Measurements from ENCODE around the gene ARFRP1. TPM values are rescaled to one million over a fixed set of nuclear protein-coding genes. Genes with fewer than 3 reads are reported as not detected.

The ARFRP1 gene
- total and polyA plus RNA-seq, 2 donors (not counting 1 experiment from before 2014, with no cell fraction given): 41.0 to 75.5 TPM

DNA sequence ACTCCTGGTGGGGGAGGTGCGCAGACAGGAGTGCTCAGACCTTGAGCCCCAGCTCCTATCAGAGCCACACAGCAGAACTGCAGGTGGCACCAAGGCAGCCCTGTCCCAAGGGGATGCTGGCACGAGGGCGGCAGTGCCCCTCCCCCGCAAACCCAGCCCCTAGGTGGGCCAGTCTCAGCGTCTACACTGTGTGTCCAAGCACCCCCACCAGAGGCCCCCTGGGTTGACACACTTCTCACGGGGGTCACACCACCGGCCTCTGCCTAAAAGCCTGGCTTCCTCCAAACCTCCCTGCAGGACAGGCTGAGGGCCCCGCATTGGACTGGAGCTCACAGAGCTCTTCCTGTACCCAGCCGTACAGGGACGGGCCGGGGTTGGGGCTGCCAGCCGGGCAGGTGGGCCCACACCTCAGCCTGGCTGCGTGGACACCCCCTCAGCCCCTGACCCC lies 39.9 kb upstream of the ARFRP1 start:
- ATAC-seq (ENCODE audit: low read depth) (no peak), DNase-seq (no peak)
- peaks cover 0 to 2% (median 0%) of the 10 kb centered on the region in 3 donors for H3K9me3 ChIP-seq (ENCODE audit: control extremely low read depth in 1 of 3, control insufficient read depth in 2 of 3, insufficient read depth in 1 of 3, low read length in 2 of 3)
- Mint-ChIP-seq H3K27ac (no peak overlapping the region), H3K4me3 (no peak overlapping the region), H3K9me3 (ENCODE audit: insufficient read depth) (no peaks in the 10 kb centered on the region), H3K27me3 (no peaks in the 10 kb centered on the region), H3K4me1 (no peaks in the 10 kb centered on the region)
- 73% methylated on average over 13 of the region's 13 CpGs for WGBS (ENCODE audit: insufficient coverage)
- H3K4me3 ChIP-seq (ENCODE audit: control extremely low read depth in 1 of 5, extremely low read depth in 1 of 5, insufficient read depth in 1 of 5, low read depth in 2 of 5, low read length in 4 of 5): no peak overlapping the region
- H3K4me1 ChIP-seq (ENCODE audit: control insufficient read depth in 2 of 2, insufficient read depth in 2 of 2, low read length in 2 of 2): no peaks in the 10 kb centered on the region
- H3K9ac ChIP-seq (ENCODE audit: low read length): no peak overlapping the region
- CTCF ChIA-PET: no interaction called here
- TF ChIP-seq, protein P1, sequence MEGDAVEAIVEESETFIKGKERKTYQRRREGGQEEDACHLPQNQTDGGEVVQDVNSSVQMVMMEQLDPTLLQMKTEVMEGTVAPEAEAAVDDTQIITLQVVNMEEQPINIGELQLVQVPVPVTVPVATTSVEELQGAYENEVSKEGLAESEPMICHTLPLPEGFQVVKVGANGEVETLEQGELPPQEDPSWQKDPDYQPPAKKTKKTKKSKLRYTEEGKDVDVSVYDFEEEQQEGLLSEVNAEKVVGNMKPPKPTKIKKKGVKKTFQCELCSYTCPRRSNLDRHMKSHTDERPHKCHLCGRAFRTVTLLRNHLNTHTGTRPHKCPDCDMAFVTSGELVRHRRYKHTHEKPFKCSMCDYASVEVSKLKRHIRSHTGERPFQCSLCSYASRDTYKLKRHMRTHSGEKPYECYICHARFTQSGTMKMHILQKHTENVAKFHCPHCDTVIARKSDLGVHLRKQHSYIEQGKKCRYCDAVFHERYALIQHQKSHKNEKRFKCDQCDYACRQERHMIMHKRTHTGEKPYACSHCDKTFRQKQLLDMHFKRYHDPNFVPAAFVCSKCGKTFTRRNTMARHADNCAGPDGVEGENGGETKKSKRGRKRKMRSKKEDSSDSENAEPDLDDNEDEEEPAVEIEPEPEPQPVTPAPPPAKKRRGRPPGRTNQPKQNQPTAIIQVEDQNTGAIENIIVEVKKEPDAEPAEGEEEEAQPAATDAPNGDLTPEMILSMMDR (IDR thresholded peaks at IDR 0.05): no peak
- no peak for TF ChIP-seq EZH2 (IDR thresholded peaks at IDR 0.05; ENCODE audit: borderline replicate concordance, insufficient read depth, low read depth, low read length, poor library complexity, severe bottlenecking)
- intact Hi-C loops (cut with micrococcal nuclease): no loop called here
- no peak overlapping the region for H2AFZ ChIP-seq (ENCODE audit: insufficient read depth, low read depth, low read length, poor library complexity, severe bottlenecking)
- POLR2A ChIA-PET: interaction anchor here (0.6 kb wide), 1 partner anchor 332 kb away, joined by 3 read pairs; the partner anchor contains the start of gene RGS19
- H3K36me3 ChIP-seq (replicated peaks in 1 of 2; ENCODE audit: control extremely low read depth in 1 of 2, control insufficient read depth in 1 of 2, extremely low read depth in 1 of 2, insufficient read depth in 2 of 2, low read length in 1 of 2): peaks cover 0 to 4% of the 10 kb centered on the region in 2 experiments
- H3K4me2 ChIP-seq (replicated peaks; ENCODE audit: low read depth, low read length, poor library complexity, severe bottlenecking): no peak overlapping the region
- no peaks in the 10 kb centered on the region for H3K27me3 ChIP-seq (replicated peaks in 1 of 4; ENCODE audit: control extremely low read depth in 1 of 4, control insufficient read depth in 3 of 4, insufficient read depth in 4 of 4, low read length in 3 of 4)
- H4K20me1 ChIP-seq (ENCODE audit: control insufficient read depth, insufficient read depth, low read length, poor library complexity, severe bottlenecking): no peaks in the 10 kb centered on the region
- H3K79me2 ChIP-seq (ENCODE audit: control insufficient read depth, insufficient read depth, low read length): no peaks in the 10 kb centered on the region
- no peak overlapping the region for H3K27ac ChIP-seq (ENCODE audit: low read length in 2 of 2)

DNA sequence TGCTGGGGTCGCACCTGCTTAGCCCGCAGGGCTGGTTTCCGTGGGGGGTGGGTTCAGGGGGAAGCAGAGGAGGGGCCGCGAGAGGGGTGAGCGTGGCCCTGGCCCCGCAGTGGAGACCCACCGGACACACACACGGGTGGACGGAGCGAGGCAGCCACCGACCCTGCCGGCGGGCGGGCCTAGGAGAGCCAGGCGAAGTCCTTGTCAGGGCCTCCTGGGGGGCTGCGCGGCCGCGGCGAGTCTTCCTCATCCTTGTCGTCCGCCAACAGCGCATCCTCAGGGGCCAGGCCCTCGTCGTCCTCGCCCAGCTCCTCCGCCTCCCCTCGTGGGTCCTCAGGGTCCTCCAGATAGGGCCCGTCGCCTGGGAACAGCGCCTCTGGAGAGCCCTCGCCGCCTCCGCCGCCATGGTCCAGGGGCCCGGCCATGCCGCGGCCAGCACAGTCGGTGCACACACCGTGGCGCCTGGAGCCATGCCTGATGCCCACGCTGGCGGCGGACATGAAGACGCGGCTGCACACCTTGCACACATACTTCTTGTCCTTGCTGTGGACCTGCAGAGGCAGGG lies 39.1 kb upstream of the ARFRP1 start:
- Histone ChIP-seq H4K20me1 (ENCODE audit: control insufficient read depth, insufficient read depth, low read length, poor library complexity, severe bottlenecking) (no peaks in the 10 kb centered on the region), H3K9ac (ENCODE audit: low read length) (no peak overlapping the region), H2AFZ (ENCODE audit: insufficient read depth, low read depth, low read length, poor library complexity, severe bottlenecking) (no peak overlapping the region), H3K27ac (ENCODE audit: low read length in 2 of 2) (no peak overlapping the region), H3K4me2 (replicated peaks; ENCODE audit: low read depth, low read length, poor library complexity, severe bottlenecking) (no peak overlapping the region), H3K79me2 (ENCODE audit: control insufficient read depth, insufficient read depth, low read length) (no peaks in the 10 kb centered on the region), H3K4me3 (ENCODE audit: control extremely low read depth in 1 of 5, extremely low read depth in 1 of 5, insufficient read depth in 1 of 5, low read depth in 2 of 5, low read length in 4 of 5) (no peak overlapping the region), H3K27me3 (replicated peaks in 1 of 4; ENCODE audit: control extremely low read depth in 1 of 4, control insufficient read depth in 3 of 4, insufficient read depth in 4 of 4, low read length in 3 of 4) (no peaks in the 10 kb centered on the region), H3K9me3 (ENCODE audit: control extremely low read depth in 1 of 3, control insufficient read depth in 2 of 3, insufficient read depth in 1 of 3, low read length in 2 of 3) (no peaks in the 10 kb centered on the region), H3K4me1 (ENCODE audit: control insufficient read depth in 2 of 2, insufficient read depth in 2 of 2, low read length in 2 of 2) (no peaks in the 10 kb centered on the region), H3K36me3 (replicated peaks in 1 of 2; ENCODE audit: control extremely low read depth in 1 of 2, control insufficient read depth in 1 of 2, extremely low read depth in 1 of 2, insufficient read depth in 2 of 2, low read length in 1 of 2) (peaks cover 0 to 4% of the 10 kb centered on the region in 2 experiments)
- Mint-ChIP-seq H3K9me3 (ENCODE audit: insufficient read depth) (no peaks in the 10 kb centered on the region), H3K27ac (no peak overlapping the region), H3K4me1 (no peaks in the 10 kb centered on the region), H3K27me3 (no peaks in the 10 kb centered on the region), H3K4me3 (no peak overlapping the region)
- DNase-seq (no peak), ATAC-seq (ENCODE audit: low read depth) (no peak)
- no peak for TF ChIP-seq EZH2 (IDR thresholded peaks at IDR 0.05; ENCODE audit: borderline replicate concordance, insufficient read depth, low read depth, low read length, poor library complexity, severe bottlenecking)
- TF ChIP-seq, protein P1 (IDR thresholded peaks at IDR 0.05): no peak
- intact Hi-C loops (cut with micrococcal nuclease): no loop called here
- CTCF ChIA-PET: no interaction called here
- POLR2A ChIA-PET: interaction anchor here (0.6 kb wide), 1 partner anchor 333 kb away, joined by 3 read pairs; the partner anchor contains the start of gene RGS19
- 96% methylated on average over 40 of the region's 47 CpGs for WGBS (ENCODE audit: insufficient coverage)
